Nephron progenitor cell (in vitro differentiated cells): ENCODE results near the gene NPM1.

Experiments used
- DNase-seq: peaks from one replicate; pipeline ENCODE4 v3.0.0; 2021
- H3K27ac Mint-ChIP-seq: 2 replicates; pipeline ENCODE4 v1.8.0; 2021; ENCODE audit warnings: mild to moderate bottlenecking, moderate library complexity, mixed read lengths
- H3K27me3 Mint-ChIP-seq: 2 replicates; pipeline ENCODE4 v1.8.0; 2021; ENCODE audit warnings: mild to moderate bottlenecking, low read depth, mixed read lengths; ENCODE audit not compliant: poor library complexity
- H3K36me3 Mint-ChIP-seq: 2 replicates; pipeline ENCODE4 v1.8.0; 2021; ENCODE audit warnings: low read depth, mixed read lengths
- H3K4me1 Mint-ChIP-seq: 2 replicates; pipeline ENCODE4 v1.8.0; 2021; ENCODE audit warnings: mixed read lengths
- H3K4me3 Mint-ChIP-seq: 2 replicates; pipeline ENCODE4 v1.8.0; 2021; ENCODE audit warnings: mild to moderate bottlenecking, moderate library complexity, mixed read lengths
- H3K9me3 Mint-ChIP-seq: 2 replicates; pipeline ENCODE4 v1.8.0; 2021; ENCODE audit warnings: mild to moderate bottlenecking, moderate library complexity, mixed read lengths
- CTCF ChIP-seq: fragments of 200-600 bp; sonication (generic); IDR thresholded peaks from 2 replicates; pipeline ENCODE4 v1.5.0; 2021; ENCODE audit warnings: antibody characterized with exemption

Gene NPM1

GRCh38 chr5:171425596-171426244, 38.1 kb downstream of the NPM1 start:
- H3K9me3 Mint-ChIP-seq, result no peaks in the 10 kb centered on the region
- H3K4me3 Mint-ChIP-seq, result no peak overlapping the region
- no peak for DNase-seq
- H3K27ac Mint-ChIP-seq, result no peak overlapping the region
- peaks cover 27% of the 10 kb centered on the region for H3K27me3 Mint-ChIP-seq
- peaks cover 24% of the 10 kb centered on the region for H3K36me3 Mint-ChIP-seq
- peaks cover 66% of the 10 kb centered on the region for H3K4me1 Mint-ChIP-seq
- no peak for TF ChIP-seq CTCF

- Mint-ChIP-seq H3K9me3 (no peaks in the 10 kb centered on the region), H3K4me1 (peaks cover 66% of the 10 kb centered on the region), H3K27me3 (peaks cover 22% of the 10 kb centered on the region), H3K27ac (no peak overlapping the region), H3K4me3 (no peak overlapping the region), H3K36me3 (peaks cover 29% of the 10 kb centered on the region)
- TF ChIP-seq CTCF, result no peak
- no peak for DNase-seq
Observed at GRCh38 chr5:171426266-171426665, 38.6 kb downstream of the NPM1 start.

- H3K27me3 Mint-ChIP-seq, result peaks cover 18% of the 10 kb centered on the region
- TF ChIP-seq CTCF, result no peak
- no peak overlapping the region for H3K27ac Mint-ChIP-seq
- no peak for DNase-seq
- no peak overlapping the region for H3K4me3 Mint-ChIP-seq
- H3K36me3 Mint-ChIP-seq, result peaks cover 30% of the 10 kb centered on the region
- H3K9me3 Mint-ChIP-seq, result no peaks in the 10 kb centered on the region
- H3K4me1 Mint-ChIP-seq, result peaks cover 64% of the 10 kb centered on the region
Observed at GRCh38 chr5:171426680-171427079, 39.0 kb downstream of the NPM1 start.

GRCh38 chr5:171427318-171428167, 39.9 kb downstream of the NPM1 start:
- TF ChIP-seq CTCF, result no peak
- Mint-ChIP-seq H3K27me3 (peaks cover 10% of the 10 kb centered on the region), H3K9me3 (no peaks in the 10 kb centered on the region), H3K4me1 (peaks cover 57% of the 10 kb centered on the region), H3K4me3 (no peak overlapping the region), H3K36me3 (peaks cover 30% of the 10 kb centered on the region), H3K27ac (no peak overlapping the region)
- DNase-seq, result no peak

- Mint-ChIP-seq H3K4me3 (no peak overlapping the region), H3K4me1 (peaks cover 57% of the 10 kb centered on the region), H3K27me3 (peaks cover 10% of the 10 kb centered on the region), H3K36me3 (peaks cover 30% of the 10 kb centered on the region), H3K9me3 (no peaks in the 10 kb centered on the region), H3K27ac (no peak overlapping the region)
- DNase-seq, result no peak
- no peak for TF ChIP-seq CTCF
Observed at GRCh38 chr5:171428168-171428696, 40.6 kb downstream of the NPM1 start.
